ENCODE measurements around the gene AGMAT. TPM values are rescaled to one million over a fixed set of nuclear protein-coding genes. Genes with fewer than 3 reads are reported as not detected.

AGMAT gene
- total RNA-seq, 2 donors from 2014 or later: 0.21 TPM; not detected in 1

GRCh38 chr1:15542388-15543250 lies 42.2 kb downstream of the AGMAT start:
- TF ChIP-seq CTCF (IDR thresholded peaks at IDR 0.05): no peak
- Histone ChIP-seq H3K4me3 (no peak overlapping the region), H3K27me3 (replicated peaks; ENCODE audit: insufficient read depth) (no peaks in the 10 kb centered on the region), H3K27ac (no peak overlapping the region), H3K4me1 (ENCODE audit: control insufficient read depth in 1 of 2, low read depth in 2 of 2) (no peaks in the 10 kb centered on the region), H3K9me3 (no peaks in the 10 kb centered on the region), H3K36me3 (peaks cover 28% of the 10 kb centered on the region)
- ATAC-seq (ENCODE audit: insufficient number of reproducible peaks, low FRiP score, low read depth) (no peak), DNase-seq (ENCODE audit: low spot score) (no peak)

GRCh38 chr1:15541231-15541792 lies 43.5 kb downstream of the AGMAT start:
- DNase-seq (ENCODE audit: low spot score) (no peak), ATAC-seq (ENCODE audit: insufficient number of reproducible peaks, low FRiP score, low read depth) (no peak)
- Histone ChIP-seq H3K9me3 (no peaks in the 10 kb centered on the region), H3K36me3 (peaks cover 31% of the 10 kb centered on the region), H3K27me3 (replicated peaks; ENCODE audit: insufficient read depth) (no peaks in the 10 kb centered on the region), H3K27ac (no peak overlapping the region), H3K4me1 (ENCODE audit: control insufficient read depth in 1 of 2, low read depth in 2 of 2) (no peaks in the 10 kb centered on the region), H3K4me3 (no peak overlapping the region)
- no peak for TF ChIP-seq CTCF (IDR thresholded peaks at IDR 0.05)

GRCh38 chr1:15540186-15540585 lies 44.7 kb downstream of the AGMAT start:
- DNase-seq (ENCODE audit: low spot score) (no peak), ATAC-seq (ENCODE audit: insufficient number of reproducible peaks, low FRiP score, low read depth) (no peak)
- no peaks in the 10 kb centered on the region for H3K9me3 ChIP-seq
- no peak overlapping the region for H3K27ac ChIP-seq
- H3K27me3 ChIP-seq (replicated peaks; ENCODE audit: insufficient read depth): no peaks in the 10 kb centered on the region
- peaks cover 27% of the 10 kb centered on the region for H3K36me3 ChIP-seq
- no peak for TF ChIP-seq CTCF (IDR thresholded peaks at IDR 0.05)
- H3K4me1 ChIP-seq (ENCODE audit: control insufficient read depth in 1 of 2, low read depth in 2 of 2): no peaks in the 10 kb centered on the region
- H3K4me3 ChIP-seq: no peak overlapping the region

DNA sequence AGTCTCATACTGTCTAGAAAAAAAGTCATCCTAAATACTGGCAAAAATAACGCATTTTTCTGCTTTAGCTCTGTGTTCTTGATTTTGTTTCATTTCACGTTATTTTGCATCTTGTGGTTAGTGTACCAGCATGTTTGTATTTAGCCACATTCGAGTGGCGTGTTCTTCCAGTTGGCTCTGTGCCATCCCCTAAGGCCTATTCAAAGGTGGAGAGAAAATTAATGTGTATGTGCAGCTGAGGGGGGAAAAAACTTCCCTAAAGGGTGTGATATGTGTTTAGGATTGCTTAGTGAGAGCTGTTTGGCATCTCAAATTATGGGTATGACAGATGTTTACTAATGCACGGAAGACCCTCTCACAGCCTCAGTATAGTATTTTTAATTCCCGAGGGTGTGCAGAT lies 46.1 kb downstream of the AGMAT start:
- no peaks in the 10 kb centered on the region for H3K9me3 ChIP-seq
- no peak for TF ChIP-seq CTCF (IDR thresholded peaks at IDR 0.05)
- H3K4me3 ChIP-seq: no peak overlapping the region
- H3K36me3 ChIP-seq: peaks cover 22% of the 10 kb centered on the region
- H3K4me1 ChIP-seq (ENCODE audit: control insufficient read depth in 1 of 2, low read depth in 2 of 2): no peaks in the 10 kb centered on the region
- no peak overlapping the region for H3K27ac ChIP-seq
- no peak for DNase-seq (ENCODE audit: low spot score)
- no peaks in the 10 kb centered on the region for H3K27me3 ChIP-seq (replicated peaks; ENCODE audit: insufficient read depth)
- no peak for ATAC-seq (ENCODE audit: insufficient number of reproducible peaks, low FRiP score, low read depth)

DNA sequence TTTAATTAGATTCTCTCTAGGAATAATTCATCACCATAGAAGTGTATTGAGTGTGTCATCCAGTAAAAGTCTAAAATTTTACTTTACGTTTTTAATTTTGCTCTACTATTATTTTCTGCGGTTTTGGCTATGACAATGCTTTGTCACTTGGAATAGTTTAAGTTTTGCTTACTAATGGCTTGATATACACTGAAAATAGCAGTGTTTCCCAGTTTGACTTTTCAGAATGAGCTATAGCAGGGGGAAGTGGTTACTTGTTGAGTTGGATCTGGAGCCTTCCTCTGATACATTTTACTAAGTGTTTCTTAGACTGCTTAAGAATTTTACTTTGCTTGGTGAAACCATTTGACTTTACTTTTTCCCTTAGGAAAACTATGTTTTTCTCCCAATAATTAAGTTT lies 53.2 kb downstream of the AGMAT start:
- DNase-seq (ENCODE audit: low spot score) (no peak), ATAC-seq (ENCODE audit: insufficient number of reproducible peaks, low FRiP score, low read depth) (no peak)
- TF ChIP-seq CTCF (IDR thresholded peaks at IDR 0.05): no peak
- no peaks in the 10 kb centered on the region for H3K9me3 ChIP-seq
- no peak overlapping the region for H3K4me3 ChIP-seq
- H3K4me1 ChIP-seq (ENCODE audit: control insufficient read depth in 1 of 2, low read depth in 2 of 2): peaks cover 3 to 13% of the 10 kb centered on the region in 2 donors
- H3K27ac ChIP-seq: no peak overlapping the region
- H3K27me3 ChIP-seq (replicated peaks; ENCODE audit: insufficient read depth): no peaks in the 10 kb centered on the region
- peaks cover 8% of the 10 kb centered on the region for H3K36me3 ChIP-seq

Data from thoracic aorta (tissue), 2 donors.